ENCODE measurements around the gene MTIF3. TPM values are rescaled to one million over a fixed set of nuclear protein-coding genes. Genes with fewer than 3 reads are reported as not detected.

Gene MTIF3
- total RNA-seq, 1 experiment from 2014 or later = 21.5 TPM

DNA sequence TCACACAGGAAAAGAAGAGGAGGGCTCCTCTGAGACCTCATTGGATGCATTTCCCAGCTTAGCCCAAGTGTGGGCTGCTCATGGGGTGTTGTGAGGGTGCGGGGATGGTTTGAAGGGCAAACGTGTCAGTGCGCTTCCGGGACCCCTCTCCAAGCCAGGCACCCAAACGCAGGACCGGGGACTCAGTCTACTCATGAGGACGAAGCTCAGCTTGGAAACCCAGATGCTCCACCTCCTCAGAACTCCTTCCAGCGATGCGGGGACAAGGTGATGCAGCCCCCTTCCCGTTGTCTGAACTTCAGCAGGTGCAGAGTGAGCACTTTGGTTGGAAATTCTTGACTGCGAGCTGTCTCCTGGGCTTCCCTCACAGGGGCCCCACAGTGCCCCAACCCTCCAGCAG lies 33.1 kb upstream of the MTIF3 start:
- Mint-ChIP-seq H3K4me1 (ENCODE audit: low read depth, unreplicated experiment) (no peaks in the 10 kb centered on the region), H3K27me3 (ENCODE audit: unreplicated experiment) (peaks cover 15% of the 10 kb centered on the region), H3K9me3 (ENCODE audit: low read depth, unreplicated experiment) (no peaks in the 10 kb centered on the region), H3K36me3 (ENCODE audit: insufficient read depth, unreplicated experiment) (no peaks in the 10 kb centered on the region), H3K27ac (ENCODE audit: unreplicated experiment) (no peak overlapping the region), H3K4me3 (ENCODE audit: low read depth, unreplicated experiment) (no peak overlapping the region)
- CTCF ChIA-PET = no interaction called here
- no peak for DNase-seq
- TF ChIP-seq, protein P1, sequence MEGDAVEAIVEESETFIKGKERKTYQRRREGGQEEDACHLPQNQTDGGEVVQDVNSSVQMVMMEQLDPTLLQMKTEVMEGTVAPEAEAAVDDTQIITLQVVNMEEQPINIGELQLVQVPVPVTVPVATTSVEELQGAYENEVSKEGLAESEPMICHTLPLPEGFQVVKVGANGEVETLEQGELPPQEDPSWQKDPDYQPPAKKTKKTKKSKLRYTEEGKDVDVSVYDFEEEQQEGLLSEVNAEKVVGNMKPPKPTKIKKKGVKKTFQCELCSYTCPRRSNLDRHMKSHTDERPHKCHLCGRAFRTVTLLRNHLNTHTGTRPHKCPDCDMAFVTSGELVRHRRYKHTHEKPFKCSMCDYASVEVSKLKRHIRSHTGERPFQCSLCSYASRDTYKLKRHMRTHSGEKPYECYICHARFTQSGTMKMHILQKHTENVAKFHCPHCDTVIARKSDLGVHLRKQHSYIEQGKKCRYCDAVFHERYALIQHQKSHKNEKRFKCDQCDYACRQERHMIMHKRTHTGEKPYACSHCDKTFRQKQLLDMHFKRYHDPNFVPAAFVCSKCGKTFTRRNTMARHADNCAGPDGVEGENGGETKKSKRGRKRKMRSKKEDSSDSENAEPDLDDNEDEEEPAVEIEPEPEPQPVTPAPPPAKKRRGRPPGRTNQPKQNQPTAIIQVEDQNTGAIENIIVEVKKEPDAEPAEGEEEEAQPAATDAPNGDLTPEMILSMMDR (IDR thresholded peaks at IDR 0.05; ENCODE audit: unreplicated experiment) = no peak
- BruUV-seq (replicated peaks) = no TSS peak
- intact Hi-C loops (cut with micrococcal nuclease; ENCODE audit: unreplicated experiment) = no loop called here

DNA sequence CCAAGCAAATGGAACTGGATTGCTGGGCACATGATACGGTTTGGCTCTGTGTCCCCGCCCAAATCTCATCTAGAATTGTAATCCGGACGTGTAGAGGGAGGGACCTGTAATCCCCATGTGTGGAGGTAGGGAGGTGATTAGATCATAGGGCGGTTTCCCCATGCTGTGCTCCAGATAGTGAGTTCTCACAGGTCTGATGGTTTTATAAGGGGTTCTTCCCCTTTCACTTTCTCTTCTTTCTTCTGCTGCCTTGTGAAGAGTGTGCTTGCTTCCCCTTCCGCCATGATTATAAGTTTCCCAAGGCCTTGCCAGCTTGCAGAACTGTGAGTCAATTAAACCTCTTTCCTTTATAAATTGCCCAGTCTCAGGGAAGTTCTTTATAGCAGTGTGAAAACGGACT lies 32.6 kb upstream of the MTIF3 start:
- H3K4me1 Mint-ChIP-seq (ENCODE audit: low read depth, unreplicated experiment) = no peaks in the 10 kb centered on the region
- no peaks in the 10 kb centered on the region for H3K9me3 Mint-ChIP-seq (ENCODE audit: low read depth, unreplicated experiment)
- DNase-seq = no peak
- CTCF ChIA-PET = no interaction called here
- H3K36me3 Mint-ChIP-seq (ENCODE audit: insufficient read depth, unreplicated experiment) = no peaks in the 10 kb centered on the region
- no TSS peak for BruUV-seq (replicated peaks)
- TF ChIP-seq, protein P1 (IDR thresholded peaks at IDR 0.05; ENCODE audit: unreplicated experiment) = no peak
- H3K4me3 Mint-ChIP-seq (ENCODE audit: low read depth, unreplicated experiment) = no peak overlapping the region
- peaks cover 15% of the 10 kb centered on the region for H3K27me3 Mint-ChIP-seq (ENCODE audit: unreplicated experiment)
- no peak overlapping the region for H3K27ac Mint-ChIP-seq (ENCODE audit: unreplicated experiment)
- intact Hi-C loops (cut with micrococcal nuclease; ENCODE audit: unreplicated experiment) = no loop called here

DNA sequence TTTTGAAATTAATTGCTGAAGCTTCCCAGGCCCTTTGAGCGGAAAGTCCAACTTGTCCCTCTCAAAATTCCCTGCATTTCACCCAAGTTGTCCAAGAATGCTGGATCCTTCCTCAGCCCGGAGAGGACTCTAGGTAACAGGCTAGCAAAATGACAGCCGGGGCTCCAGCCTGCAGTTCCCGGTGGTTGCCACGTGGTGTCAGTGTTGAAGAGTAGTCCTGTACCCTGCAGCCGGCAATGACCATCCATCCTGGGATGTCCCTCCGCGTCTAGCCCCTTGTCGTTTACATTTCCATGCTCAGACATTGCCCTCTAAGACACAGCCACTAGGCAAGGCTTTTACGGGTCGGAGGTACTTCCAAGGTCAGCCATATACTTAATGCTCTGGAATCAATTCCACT lies 31.4 kb upstream of the MTIF3 start:
- Mint-ChIP-seq H3K9me3 (ENCODE audit: low read depth, unreplicated experiment) (no peaks in the 10 kb centered on the region), H3K36me3 (ENCODE audit: insufficient read depth, unreplicated experiment) (no peaks in the 10 kb centered on the region), H3K27ac (ENCODE audit: unreplicated experiment) (no peak overlapping the region), H3K4me1 (ENCODE audit: low read depth, unreplicated experiment) (peaks cover 11% of the 10 kb centered on the region), H3K4me3 (ENCODE audit: low read depth, unreplicated experiment) (no peak overlapping the region), H3K27me3 (ENCODE audit: unreplicated experiment) (peaks cover 15% of the 10 kb centered on the region)
- BruUV-seq (replicated peaks) = no TSS peak
- TF ChIP-seq, protein P1 (IDR thresholded peaks at IDR 0.05; ENCODE audit: unreplicated experiment) = peak; percentile 64
- DNase-seq = peak; percentile 68
- CTCF ChIA-PET = no interaction called here
- intact Hi-C loops (cut with micrococcal nuclease; ENCODE audit: unreplicated experiment) = no loop called here

DNA sequence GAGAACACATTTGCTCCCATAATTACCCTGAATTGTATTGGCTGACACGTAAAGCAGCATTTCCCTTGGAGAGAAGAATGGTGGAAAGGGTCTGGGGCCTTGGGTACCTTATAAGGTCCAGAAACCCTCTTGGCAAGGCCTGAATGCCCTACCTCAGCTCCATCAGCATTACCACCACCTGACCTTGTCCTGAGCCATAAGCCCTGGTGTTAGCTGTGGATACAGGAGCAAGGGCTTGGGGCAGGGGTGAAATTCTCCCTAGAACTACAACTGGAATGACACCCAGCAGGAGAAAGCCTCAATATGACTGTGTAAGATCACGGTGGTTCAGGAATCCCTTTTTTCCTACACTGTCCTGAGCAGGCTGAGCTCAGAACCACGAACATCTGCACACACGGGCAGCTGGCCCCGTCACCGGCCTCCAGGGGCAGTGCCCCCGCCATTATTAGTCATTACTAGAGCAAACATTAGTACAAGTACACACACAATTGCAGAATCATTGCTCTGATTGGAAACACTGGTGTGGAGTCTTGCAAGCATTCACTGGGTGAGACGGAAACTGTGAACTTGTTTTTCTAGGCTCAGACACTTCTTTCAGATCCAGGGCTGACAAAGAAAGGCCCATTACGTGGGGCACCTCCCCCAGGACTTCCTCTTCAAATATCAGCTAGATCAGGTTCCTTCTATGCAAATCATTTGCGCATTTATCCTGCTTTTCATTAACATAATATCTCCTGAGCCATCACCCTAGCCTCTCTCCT lies 26.8 kb upstream of the MTIF3 start:
- Mint-ChIP-seq H3K27ac (ENCODE audit: unreplicated experiment) (peak overlapping the region; percentile 66), H3K27me3 (ENCODE audit: unreplicated experiment) (peaks cover 2% of the 10 kb centered on the region), H3K4me3 (ENCODE audit: low read depth, unreplicated experiment) (peak overlapping the region; percentile 14), H3K36me3 (ENCODE audit: insufficient read depth, unreplicated experiment) (no peaks in the 10 kb centered on the region), H3K9me3 (ENCODE audit: low read depth, unreplicated experiment) (no peaks in the 10 kb centered on the region), H3K4me1 (ENCODE audit: low read depth, unreplicated experiment) (peaks cover 12% of the 10 kb centered on the region)
- TF ChIP-seq, protein P1 (IDR thresholded peaks at IDR 0.05; ENCODE audit: unreplicated experiment) = no peak
- CTCF ChIA-PET = interaction anchor here (0.6 to 1.8 kb wide), 4 partner anchors 15 to 402 kb away, joined by 3 to 5 read pairs (median 4); no protein-coding TSS in a partner anchor
- no TSS peak for BruUV-seq (replicated peaks)
- peak; percentile 53 for DNase-seq
- intact Hi-C loops (cut with micrococcal nuclease; ENCODE audit: unreplicated experiment) = no loop called here
